GM15510 (cell line): Measurements from ENCODE around the gene CARF.

ENCODE experiments used
- POLR2A ChIP-seq: IDR thresholded peaks from 3 replicates; pipeline ENCODE4 v1.6.1; 2011; ENCODE audit warnings: borderline replicate concordance; ENCODE audit not compliant: insufficient read length; ENCODE audit errors: extremely low read depth

The CARF gene, protein sequence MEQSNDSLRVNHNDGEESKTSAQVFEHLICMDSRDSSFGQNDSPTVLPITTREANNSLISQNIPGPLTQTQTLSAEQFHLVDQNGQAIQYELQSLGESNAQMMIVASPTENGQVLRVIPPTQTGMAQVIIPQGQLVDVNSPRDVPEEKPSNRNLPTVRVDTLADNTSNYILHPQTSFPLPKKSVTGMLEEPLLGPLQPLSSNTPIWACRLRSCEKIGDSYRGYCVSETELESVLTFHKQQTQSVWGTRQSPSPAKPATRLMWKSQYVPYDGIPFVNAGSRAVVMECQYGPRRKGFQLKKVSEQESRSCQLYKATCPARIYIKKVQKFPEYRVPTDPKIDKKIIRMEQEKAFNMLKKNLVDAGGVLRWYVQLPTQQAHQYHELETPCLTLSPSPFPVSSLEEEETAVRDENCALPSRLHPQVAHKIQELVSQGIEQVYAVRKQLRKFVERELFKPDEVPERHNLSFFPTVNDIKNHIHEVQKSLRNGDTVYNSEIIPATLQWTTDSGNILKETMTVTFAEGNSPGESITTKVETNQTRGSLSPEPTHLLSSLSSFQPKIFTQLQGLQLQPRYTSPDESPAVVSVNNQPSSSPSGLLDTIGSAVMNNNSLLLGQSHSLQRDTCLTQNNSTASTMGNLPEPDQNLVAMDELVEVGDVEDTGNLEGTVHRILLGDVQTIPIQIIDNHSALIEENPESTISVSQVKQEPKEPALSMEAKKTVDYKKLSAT

DNA sequence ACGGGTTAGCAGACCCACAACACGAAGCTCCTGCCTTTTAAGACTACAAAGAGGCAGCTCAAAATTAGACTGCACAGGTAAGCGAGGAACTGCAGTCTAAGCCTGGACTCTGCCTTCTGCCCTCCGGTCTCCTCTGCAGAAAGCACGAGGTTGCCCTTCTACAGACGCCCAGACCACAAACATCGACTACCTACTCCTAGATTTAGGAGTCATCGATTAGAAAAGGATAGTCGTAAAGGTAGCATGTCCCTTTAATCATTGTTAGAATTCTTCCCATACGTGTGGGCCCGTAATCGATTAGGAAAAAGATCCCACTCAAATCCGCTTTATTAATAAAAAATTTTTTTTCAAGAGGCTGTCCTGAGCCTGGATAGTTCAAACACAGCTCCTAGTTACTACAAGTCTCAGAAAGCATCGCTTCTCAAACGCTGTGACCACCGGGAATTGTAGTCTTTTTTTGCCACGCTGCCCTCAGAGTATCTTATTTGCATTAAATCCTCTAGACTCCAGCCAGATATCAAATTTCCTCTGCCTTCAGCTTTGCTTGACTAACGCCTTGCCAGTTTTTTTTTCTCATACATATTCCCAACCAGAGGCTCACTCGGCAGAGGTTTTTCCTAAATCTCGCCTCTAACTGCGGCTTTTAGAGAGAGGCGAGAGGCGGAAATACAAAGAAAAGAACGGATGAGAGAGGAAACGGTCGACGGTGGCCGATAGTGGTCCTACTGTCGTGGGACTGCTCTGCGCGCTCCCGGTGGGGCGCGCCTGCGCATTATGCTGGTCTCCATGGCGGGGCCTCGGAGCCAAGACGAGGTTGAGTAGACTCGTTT is at the start of gene CARF, which contains the start of gene WDR12:
CARF (plus strand) TSS at position 764 of the 830 bp plus-strand sequence. CDS start 29,628 bp downstream, outside the sequence.
WDR12 (minus strand) TSS at position 162 of the 830 bp plus-strand sequence. CDS start 197 bp downstream, outside the sequence.
- peak; percentile 71 for TF ChIP-seq POLR2A

DNA sequence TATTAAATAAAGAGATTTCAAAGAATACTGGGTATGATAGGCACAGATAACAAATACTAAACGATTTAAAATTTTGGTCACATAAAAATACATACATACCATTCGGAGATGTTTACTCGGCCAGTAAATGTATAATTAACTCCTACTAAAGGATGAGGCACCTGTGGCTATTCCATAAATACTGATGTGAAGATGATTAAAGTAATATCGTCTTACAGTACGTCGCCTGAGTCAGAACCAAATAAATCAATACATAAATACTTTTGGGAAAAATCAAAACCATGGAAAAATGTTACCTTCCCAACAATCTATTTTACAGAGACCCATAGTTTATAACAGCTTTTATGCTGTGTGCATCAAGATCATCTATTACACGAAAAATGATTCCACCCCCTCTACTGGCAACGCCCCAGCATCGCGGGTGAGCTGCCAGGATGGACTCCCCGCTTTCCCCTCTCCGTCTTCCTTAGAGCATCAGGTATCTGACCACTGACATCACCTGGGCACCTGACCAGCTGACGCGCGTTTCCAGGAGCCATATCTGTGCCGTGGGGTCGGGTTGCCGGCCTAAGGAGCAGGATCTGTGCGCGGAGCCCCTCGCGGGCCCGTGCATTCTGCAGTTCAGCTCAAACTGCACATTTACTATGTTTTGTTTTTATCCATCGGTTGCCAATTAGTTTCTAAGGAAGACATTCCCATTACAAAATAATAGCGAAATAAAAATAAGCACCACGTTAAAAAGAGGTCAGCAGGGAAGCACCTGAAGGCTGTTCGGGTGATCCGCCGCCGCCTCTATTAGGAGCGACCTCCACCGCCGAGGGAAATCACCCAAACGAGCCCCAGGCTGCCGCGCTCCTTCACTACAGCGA is 41.4 kb upstream of the CARF start:
- peak; percentile 25 for TF ChIP-seq POLR2A

GRCh38 chr2:202871300-202872141 is 40.6 kb upstream of the CARF start, which contains the start of gene ICA1L:
ICA1L (minus strand) TSS chr2:202871766; CDS start chr2:202829009, 42,757 bp downstream.
- TF ChIP-seq POLR2A, result peak; percentile 32

- TF ChIP-seq POLR2A, result no peak
Measured at GRCh38 chr2:202877699-202878098, 34.4 kb upstream of the CARF start.

DNA sequence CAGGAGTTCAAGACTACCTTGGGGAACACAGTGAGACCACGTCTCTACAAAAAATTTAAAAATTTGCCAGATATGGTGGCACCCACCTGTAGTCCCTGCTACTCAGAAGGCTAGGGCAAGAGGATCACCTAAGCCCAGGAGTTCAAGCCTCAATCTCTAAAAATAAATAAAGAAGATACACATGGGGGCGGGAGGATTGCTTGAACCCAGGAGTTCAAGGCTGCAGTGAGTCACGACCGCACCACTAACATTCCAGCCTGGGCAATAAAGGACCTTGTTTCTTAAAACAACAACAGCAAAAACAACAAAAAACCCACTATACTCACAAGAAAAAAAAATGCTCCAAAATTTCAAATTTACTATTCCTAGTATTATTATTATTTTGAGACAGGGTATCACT is 30.5 kb upstream of the CARF start:
- no peak for TF ChIP-seq POLR2A

GRCh38 chr2:202883987-202884675 is 27.9 kb upstream of the CARF start:
- TF ChIP-seq POLR2A, result no peak

DNA sequence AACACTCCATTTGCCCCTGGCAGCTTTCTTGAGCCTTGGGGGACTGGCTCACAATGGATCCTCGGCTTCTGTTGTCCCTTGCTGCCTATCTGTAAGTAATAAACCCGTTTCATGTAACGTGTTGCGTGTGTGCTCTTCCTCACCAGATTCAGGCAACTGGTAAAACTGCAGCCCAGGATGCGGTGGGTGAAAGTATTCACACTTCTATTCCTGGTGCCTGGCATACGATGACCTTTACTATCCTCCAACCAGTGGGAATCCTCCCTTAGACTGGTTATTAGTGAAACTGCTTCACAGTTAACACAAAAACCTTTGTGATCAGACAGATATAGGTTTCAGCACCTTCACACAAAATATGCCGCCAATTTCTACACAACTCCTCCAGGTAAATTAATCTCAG is 26.9 kb upstream of the CARF start:
- TF ChIP-seq POLR2A, result no peak

DNA sequence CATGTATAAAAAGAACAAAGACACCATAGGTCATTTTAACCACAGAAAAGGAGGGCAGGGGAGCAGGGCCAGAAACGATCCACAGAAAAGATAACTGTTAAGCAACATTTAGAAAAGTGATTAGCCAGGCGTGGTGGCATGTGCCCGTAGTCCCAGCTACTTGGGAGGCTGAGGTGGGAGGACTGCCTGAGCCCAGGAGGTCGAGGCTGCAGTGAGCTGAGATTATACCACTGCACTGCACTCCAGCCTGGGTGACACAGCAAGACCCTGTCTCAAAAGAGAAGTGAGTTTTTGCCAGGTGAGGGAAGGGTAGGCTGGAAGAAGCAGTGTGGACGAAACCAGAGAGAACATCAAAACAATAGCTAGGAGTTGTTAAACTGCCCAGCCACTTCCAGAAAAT is 3.9 kb upstream of the CARF start:
- TF ChIP-seq POLR2A, result no peak

DNA sequence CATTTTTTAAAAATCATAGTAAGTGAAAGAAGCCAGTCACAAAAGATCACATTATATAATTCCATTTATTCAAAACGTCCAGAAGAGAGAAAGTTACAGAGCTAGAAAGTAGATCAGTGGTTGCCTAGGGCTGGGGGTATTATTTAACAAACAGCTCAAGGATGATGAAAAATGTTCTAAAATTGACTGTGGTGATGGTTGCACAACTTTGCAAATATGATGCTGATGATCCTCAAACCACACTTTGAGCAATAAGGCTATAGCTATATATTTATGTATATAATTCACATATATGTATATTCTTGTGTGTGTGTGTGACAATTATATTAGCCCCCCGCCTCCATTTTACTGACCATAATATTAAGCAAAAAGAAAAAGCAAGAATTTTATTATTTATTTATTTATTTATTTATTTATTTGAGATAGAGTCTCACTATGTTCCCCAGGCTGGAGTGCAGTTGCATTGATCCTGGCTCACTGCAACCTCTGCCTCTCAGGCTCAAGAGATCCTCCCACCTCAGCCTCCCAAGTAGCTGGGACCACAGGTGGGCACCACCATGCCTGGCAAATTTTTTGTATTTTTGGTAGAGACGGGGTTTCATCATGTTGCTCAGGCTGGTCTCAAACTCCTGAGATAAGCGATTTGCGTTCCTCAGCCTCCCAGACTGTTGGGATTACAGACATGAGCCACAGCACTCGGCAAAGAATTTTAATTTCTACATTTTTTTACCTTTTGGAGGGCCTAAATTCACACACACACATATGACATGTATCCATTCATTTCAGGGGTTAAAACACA is 2.5 kb upstream of the CARF start:
- TF ChIP-seq POLR2A, result no peak

GRCh38 chr2:202910698-202911097 is 1.4 kb upstream of the CARF start:
- TF ChIP-seq POLR2A, result no peak

GRCh38 chr2:202911203-202911511 is 918 bp upstream of the CARF start:
- TF ChIP-seq POLR2A, result no peak
